ENCODE results near the gene KIF9.

DNA sequence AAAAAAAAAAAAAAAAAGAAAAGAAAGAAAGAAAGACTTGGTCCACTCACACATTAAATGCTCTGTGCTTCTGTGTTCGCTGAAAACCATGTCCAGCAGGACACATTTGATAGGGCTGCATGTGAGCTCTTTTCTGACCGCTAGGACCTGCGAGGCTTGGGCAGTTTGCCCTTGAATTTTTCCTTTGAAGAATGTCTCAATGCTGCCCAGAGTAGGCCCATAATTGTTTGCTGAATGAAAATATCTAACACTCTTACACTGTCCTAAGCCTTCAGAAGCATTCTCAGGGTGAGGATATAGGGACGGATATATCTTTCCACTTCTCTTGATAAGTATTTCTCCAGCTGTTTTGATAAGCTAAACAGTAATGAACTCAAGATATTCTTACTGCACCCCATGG, 6.0 kb downstream of the KIF9 start:
- TF ChIP-seq CTCF (IDR thresholded peaks at IDR 0.05): no peak
- no peak for TF ChIP-seq POLR2AphosphoS5 (IDR thresholded peaks at IDR 0.05)
